ENCODE results near the gene GCNT1.
A peak's percentile ranks its signal among the peaks of the same experiment; 100 is the strongest.

The GCNT1 gene

DNA sequence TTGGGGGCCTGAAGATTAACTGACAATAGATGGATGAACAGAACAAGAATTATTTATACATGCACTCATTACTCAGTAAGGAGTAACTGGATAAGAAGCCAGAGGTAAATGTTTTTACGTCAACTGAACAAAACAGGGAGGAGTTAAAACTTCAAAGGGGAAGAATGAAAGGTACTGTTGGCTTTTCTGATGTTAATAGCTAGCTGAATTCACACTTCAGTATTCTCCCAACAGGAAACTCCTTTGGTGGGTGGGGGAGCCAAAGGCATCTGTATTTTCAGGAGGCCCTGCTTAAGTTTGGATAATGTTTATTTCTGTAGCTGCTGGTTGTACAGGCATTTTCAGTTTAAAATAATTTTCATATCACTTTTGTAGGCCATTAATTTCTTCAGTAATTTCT is 41.6 kb upstream of the GCNT1 start:
- TF ChIP-seq, protein P1, sequence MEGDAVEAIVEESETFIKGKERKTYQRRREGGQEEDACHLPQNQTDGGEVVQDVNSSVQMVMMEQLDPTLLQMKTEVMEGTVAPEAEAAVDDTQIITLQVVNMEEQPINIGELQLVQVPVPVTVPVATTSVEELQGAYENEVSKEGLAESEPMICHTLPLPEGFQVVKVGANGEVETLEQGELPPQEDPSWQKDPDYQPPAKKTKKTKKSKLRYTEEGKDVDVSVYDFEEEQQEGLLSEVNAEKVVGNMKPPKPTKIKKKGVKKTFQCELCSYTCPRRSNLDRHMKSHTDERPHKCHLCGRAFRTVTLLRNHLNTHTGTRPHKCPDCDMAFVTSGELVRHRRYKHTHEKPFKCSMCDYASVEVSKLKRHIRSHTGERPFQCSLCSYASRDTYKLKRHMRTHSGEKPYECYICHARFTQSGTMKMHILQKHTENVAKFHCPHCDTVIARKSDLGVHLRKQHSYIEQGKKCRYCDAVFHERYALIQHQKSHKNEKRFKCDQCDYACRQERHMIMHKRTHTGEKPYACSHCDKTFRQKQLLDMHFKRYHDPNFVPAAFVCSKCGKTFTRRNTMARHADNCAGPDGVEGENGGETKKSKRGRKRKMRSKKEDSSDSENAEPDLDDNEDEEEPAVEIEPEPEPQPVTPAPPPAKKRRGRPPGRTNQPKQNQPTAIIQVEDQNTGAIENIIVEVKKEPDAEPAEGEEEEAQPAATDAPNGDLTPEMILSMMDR (IDR thresholded peaks at IDR 0.05; ENCODE audit: control extremely low read depth, extremely low read depth, low read depth, missing control alignments): no peak
- POLR2A ChIA-PET: no interaction called here
- no peak for DNase-seq (ENCODE audit: extremely low spot score)
- CTCF ChIA-PET: interaction anchor here (1.0 to 1.4 kb wide), 3 partner anchors 13 to 23 kb away, joined by 4 to 5 read pairs (median 4); no protein-coding TSS in a partner anchor

DNA sequence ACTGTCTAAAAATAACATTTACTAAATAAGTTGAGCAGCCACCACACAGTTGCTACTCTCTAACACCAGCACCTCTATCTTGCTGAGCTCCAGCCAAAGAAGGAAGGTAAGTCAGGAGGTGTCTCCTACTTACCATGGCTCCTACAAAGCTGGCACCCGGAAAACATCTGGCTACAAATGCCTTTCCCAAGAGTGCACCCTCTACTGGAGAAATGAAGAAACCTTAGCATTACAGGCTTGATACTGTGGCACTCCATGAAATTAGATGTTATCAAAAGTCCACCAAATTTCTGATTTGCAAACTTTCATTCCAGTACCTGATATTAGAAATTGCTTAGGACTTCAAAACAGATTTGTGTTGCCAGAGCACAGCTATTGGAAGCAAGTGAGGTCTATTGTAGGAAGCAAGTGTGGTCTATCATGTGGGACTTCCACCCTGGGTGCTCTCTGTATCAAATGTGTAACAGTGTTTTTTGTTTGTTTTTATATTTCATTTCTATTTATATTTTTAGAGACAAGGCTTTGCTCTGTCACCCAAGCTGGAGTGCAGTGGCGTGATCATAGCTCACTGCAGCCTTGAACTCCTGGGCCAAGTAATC is 39.1 kb upstream of the GCNT1 start:
- POLR2A ChIA-PET: no interaction called here

DNA sequence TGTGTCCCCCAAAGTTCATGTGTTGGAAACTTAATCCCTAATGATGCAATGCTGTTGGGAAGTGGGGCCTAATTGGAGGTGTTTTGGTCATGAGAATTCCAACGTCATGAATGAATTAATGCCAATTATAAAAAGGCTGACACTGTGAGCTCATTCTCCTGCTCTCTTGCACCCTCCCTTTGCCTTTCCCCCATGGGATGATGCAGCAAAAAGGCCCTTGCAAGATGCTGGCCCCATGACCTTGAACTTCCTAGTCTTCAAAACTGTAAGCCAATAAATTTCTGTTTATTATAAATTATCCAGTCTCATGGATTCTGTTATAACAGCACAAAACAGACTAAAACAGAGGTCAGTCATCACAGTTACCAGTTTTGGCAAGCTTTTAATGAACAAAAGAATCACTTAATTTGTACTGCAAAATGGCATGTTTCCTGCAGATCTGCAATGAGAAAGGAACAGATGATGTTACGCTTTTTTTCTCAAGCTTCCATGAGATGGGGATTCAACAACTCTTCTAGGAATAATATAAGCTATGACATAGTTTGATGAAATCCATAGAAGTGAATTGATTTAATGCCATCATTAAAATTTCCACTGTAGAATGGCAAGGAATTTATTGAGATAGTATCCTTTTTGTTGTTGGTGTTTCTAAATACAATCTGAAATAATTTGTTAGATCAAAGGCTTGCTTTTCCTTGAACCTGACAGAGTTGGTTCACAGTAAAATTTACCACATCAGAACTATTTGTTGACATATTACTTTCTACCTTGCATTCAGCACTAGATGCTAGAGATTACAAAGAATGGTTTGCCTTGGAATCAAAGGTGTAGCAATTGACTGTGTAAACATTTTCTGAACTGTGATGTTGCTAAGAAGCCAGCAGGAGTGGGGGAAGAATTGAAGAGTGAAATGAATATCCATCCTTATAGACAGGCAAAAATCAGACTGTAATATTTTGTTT is 35.5 kb upstream of the GCNT1 start:
- POLR2A ChIA-PET: no interaction called here
- CTCF ChIA-PET: interaction anchor here (0.7 to 1.4 kb wide), 4 partner anchors 9 to 29 kb away, joined by 3 read pairs; no protein-coding TSS in a partner anchor
- TF ChIP-seq, protein P1 (IDR thresholded peaks at IDR 0.05; ENCODE audit: control extremely low read depth, extremely low read depth, low read depth, missing control alignments): no peak
- DNase-seq (ENCODE audit: extremely low spot score): no peak

More for the DNA sequence above, 39.1 kb upstream of the GCNT1 start:
- peak; percentile 33 for DNase-seq (ENCODE audit: extremely low spot score)
- CTCF ChIA-PET: interaction anchor here (0.7 to 3.6 kb wide), 17 partner anchors 9 to 287 kb away, joined by 3 to 15 read pairs (median 4); partner anchors contain the start of genes GCNT1 and RFK
- TF ChIP-seq, protein P1 (IDR thresholded peaks at IDR 0.05; ENCODE audit: control extremely low read depth, extremely low read depth, low read depth, missing control alignments): peak; percentile 37

DNA sequence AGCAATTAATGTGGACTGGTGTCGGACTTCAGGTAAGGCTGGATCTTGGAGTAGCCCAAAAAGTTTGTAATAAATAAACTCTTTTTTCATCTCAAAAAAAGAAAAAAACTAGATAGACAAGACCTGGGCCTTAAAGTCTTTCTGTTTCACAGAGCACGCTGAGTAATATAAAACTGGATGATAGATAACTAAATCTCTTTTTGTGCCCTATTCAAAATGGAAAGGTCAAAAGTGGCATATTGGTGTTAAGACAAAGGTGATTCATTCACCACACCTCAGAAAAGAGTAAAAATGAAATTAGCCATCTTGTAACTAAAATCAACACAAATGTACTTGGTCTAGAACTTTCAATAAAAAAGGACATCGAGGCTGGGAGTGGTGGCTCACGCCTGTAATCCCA is 34.5 kb upstream of the GCNT1 start:
- CTCF ChIA-PET: interaction anchor here (1.4 kb wide), 1 partner anchor 15 kb away, joined by 3 read pairs; no protein-coding TSS in a partner anchor
- POLR2A ChIA-PET: no interaction called here
- DNase-seq (ENCODE audit: extremely low spot score): no peak
- TF ChIP-seq, protein P1 (IDR thresholded peaks at IDR 0.05; ENCODE audit: control extremely low read depth, extremely low read depth, low read depth, missing control alignments): no peak

DNA sequence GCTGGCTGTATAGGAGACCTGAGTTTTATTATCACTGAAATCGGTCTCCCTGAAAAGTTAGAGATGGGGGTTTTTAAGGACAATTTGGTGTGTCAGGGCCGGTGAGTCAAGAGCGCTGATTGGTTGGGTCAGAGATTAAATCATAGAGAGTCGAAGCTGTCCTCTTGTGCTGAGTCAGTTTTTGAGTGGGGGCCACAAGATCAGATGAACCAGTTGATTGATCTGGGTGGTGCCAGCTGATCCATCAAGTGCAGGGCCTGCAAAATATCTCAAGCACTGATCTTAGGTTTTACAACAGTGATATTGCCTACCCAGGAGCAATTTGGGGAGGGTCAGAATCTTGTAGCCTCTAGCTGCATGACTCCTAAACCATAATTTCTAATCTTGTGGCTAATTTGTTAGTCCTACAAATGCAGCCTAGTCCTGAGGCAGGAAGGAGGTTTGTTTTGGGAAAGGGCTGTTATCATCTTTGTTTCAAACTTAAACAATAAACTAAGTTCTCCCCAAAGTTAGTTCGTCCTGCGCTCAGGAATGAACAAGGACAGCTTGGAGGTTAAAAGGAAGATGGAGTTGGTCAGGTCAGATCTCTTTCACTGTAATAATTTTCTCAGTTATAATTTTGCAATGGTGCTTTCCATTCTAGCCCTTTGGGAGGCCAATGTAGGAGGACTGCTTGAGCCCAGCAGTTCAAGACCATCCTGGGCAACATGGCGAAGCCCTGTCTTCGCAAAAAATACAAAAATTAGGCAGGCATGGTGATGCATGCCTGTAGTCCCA is 33.1 kb upstream of the GCNT1 start:
- CTCF ChIA-PET: interaction anchor here (0.6 to 3.6 kb wide), 4 partner anchors 16 to 41 kb away, joined by 3 to 14 read pairs (median 4); no protein-coding TSS in a partner anchor
- POLR2A ChIA-PET: no interaction called here
- DNase-seq (ENCODE audit: extremely low spot score): no peak
- TF ChIP-seq, protein P1 (IDR thresholded peaks at IDR 0.05; ENCODE audit: control extremely low read depth, extremely low read depth, low read depth, missing control alignments): no peak
